Activated naive CD4-positive, alpha-beta T cell treated with anti-CD3 and anti-CD28 coated beads for 36 hours (primary cell): Measurements from ENCODE around the gene RAB11FIP2. TPM values are rescaled to one million over a fixed set of nuclear protein-coding genes. Genes with fewer than 3 reads are reported as not detected.
A peak's percentile ranks its signal among the peaks of the same experiment; 100 is the strongest.

Experiments used
- CTCF ChIA-PET: fragments of 350-600 bp; sonication (Branson Sonifier 250); formaldehyde crosslinking; loops from one replicate; lab custom pipeline; 2021; ENCODE audit warnings: antibody characterized with exemption; lab: Charles Lee
- DNase-seq: peaks from one replicate; pipeline ENCODE4 v3.0.0-alpha.2; 2020
- H3K27ac Mint-ChIP-seq: one replicate; pipeline ENCODE4 v1.8.0; 2021; ENCODE audit warnings: mild to moderate bottlenecking, mixed read lengths
- H3K27me3 Mint-ChIP-seq: one replicate; pipeline ENCODE4 v1.8.0; 2021; ENCODE audit warnings: low read depth, mixed read lengths
- H3K36me3 Mint-ChIP-seq: one replicate; pipeline ENCODE4 v1.8.0; 2021; ENCODE audit warnings: low read depth, mixed read lengths
- H3K4me1 Mint-ChIP-seq: one replicate; pipeline ENCODE4 v1.8.0; 2021; ENCODE audit warnings: low read depth, mixed read lengths
- H3K4me3 Mint-ChIP-seq: one replicate; pipeline ENCODE4 v1.8.0; 2021; ENCODE audit warnings: mild to moderate bottlenecking, moderate library complexity, mixed read lengths
- H3K9me3 Mint-ChIP-seq: one replicate; pipeline ENCODE4 v1.8.0; 2021; ENCODE audit warnings: mixed read lengths
- intact Hi-C: fragments of 100-400 bp; cut with micrococcal nuclease; formaldehyde crosslinking; loops from one replicate; pipeline ENCODE4 v1.15.1; 2023
- total RNA-seq, 2 experiments: library from RNA; stranded (reverse); gene quantifications; one replicate each; pipeline ENCODE4 v1.2.3, GENCODE V29; 2021

The RAB11FIP2 gene
- total RNA-seq, 2 experiments from 2014 or later: 9.9 to 11.6 TPM

- intact Hi-C loops: loop anchor here (2.0 to 10.0 kb wide), 4 partner anchors 216 to 673 kb away; partner anchors contain the start of gene PDZD8
- Mint-ChIP-seq H3K27me3 (no peaks in the 10 kb centered on the region), H3K36me3 (no peaks in the 10 kb centered on the region), H3K9me3 (no peaks in the 10 kb centered on the region), H3K4me1 (peaks cover 28% of the 10 kb centered on the region), H3K4me3 (peak overlapping the region; percentile 86), H3K27ac (no peak overlapping the region)
- no peak for DNase-seq
- CTCF ChIA-PET: no interaction called here
Observed at GRCh38 chr10:118047880-118048279, 1.1 kb upstream of the RAB11FIP2 start.

- Mint-ChIP-seq H3K4me1 (peaks cover 33% of the 10 kb centered on the region), H3K36me3 (no peaks in the 10 kb centered on the region)
Observed at GRCh38 chr10:118047157-118047719, 497 bp upstream of the RAB11FIP2 start.

GRCh38 chr10:118045837-118046394 lies 825 bp downstream of the RAB11FIP2 start:
- Mint-ChIP-seq H3K9me3 (no peaks in the 10 kb centered on the region), H3K4me3 (peak overlapping the region; percentile 86), H3K4me1 (peaks cover 37% of the 10 kb centered on the region), H3K36me3 (no peaks in the 10 kb centered on the region), H3K27ac (no peak overlapping the region), H3K27me3 (no peaks in the 10 kb centered on the region)
- intact Hi-C loops: loop anchor here (1.0 to 10.0 kb wide), 7 partner anchors 11 to 709 kb away; partner anchors contain the start of gene PDZD8
- CTCF ChIA-PET: no interaction called here
- peak; percentile 15 for DNase-seq

More at GRCh38 chr10:118047157-118047719, 497 bp upstream of the RAB11FIP2 start:
- no peaks in the 10 kb centered on the region for H3K27me3 Mint-ChIP-seq
- intact Hi-C loops: loop anchor here (2.0 to 10.0 kb wide), 4 partner anchors 215 to 672 kb away; partner anchors contain the start of gene PDZD8
- peak overlapping the region; percentile 86 for H3K4me3 Mint-ChIP-seq
- peak; percentile 4 for DNase-seq
- H3K9me3 Mint-ChIP-seq: no peaks in the 10 kb centered on the region
- no peak overlapping the region for H3K27ac Mint-ChIP-seq
- CTCF ChIA-PET: no interaction called here

GRCh38 chr10:118045158-118045836 lies 1.4 kb downstream of the RAB11FIP2 start:
- peak overlapping the region; percentile 86 for H3K4me3 Mint-ChIP-seq
- DNase-seq: no peak

GRCh38 chr10:118042827-118043242 lies 3.9 kb downstream of the RAB11FIP2 start:
- Mint-ChIP-seq H3K27me3 (no peaks in the 10 kb centered on the region), H3K4me1 (peaks cover 41% of the 10 kb centered on the region), H3K27ac (no peak overlapping the region), H3K4me3 (no peak overlapping the region), H3K36me3 (peaks cover 5% of the 10 kb centered on the region), H3K9me3 (no peaks in the 10 kb centered on the region)
- CTCF ChIA-PET: no interaction called here
- no peak for DNase-seq
- intact Hi-C loops: loop anchor here (10.0 kb wide), 1 partner anchor 388 kb away; no protein-coding TSS in a partner anchor

More at GRCh38 chr10:118045158-118045836, 1.4 kb downstream of the RAB11FIP2 start:
- Mint-ChIP-seq H3K27ac (no peak overlapping the region), H3K36me3 (no peaks in the 10 kb centered on the region), H3K27me3 (no peaks in the 10 kb centered on the region), H3K4me1 (peaks cover 39% of the 10 kb centered on the region), H3K9me3 (no peaks in the 10 kb centered on the region)
- intact Hi-C loops: loop anchor here (5.0 to 10.0 kb wide), 3 partner anchors 213 to 498 kb away; no protein-coding TSS in a partner anchor
- CTCF ChIA-PET: interaction anchor here (0.7 to 1.0 kb wide), 4 partner anchors 22 to 671 kb away, joined by 3 to 5 read pairs (median 4); no protein-coding TSS in a partner anchor

GRCh38 chr10:118042336-118042735 lies 4.4 kb downstream of the RAB11FIP2 start:
- no peak overlapping the region for H3K4me3 Mint-ChIP-seq
- DNase-seq: no peak
- no peaks in the 10 kb centered on the region for H3K27me3 Mint-ChIP-seq
- H3K9me3 Mint-ChIP-seq: no peaks in the 10 kb centered on the region
- H3K36me3 Mint-ChIP-seq: peaks cover 5% of the 10 kb centered on the region
- CTCF ChIA-PET: no interaction called here
- H3K4me1 Mint-ChIP-seq: peaks cover 38% of the 10 kb centered on the region
- intact Hi-C loops: loop anchor here (10.0 kb wide), 1 partner anchor 388 kb away; no protein-coding TSS in a partner anchor
- no peak overlapping the region for H3K27ac Mint-ChIP-seq

GRCh38 chr10:118041316-118041715 lies 5.4 kb downstream of the RAB11FIP2 start:
- Mint-ChIP-seq H3K4me3 (no peak overlapping the region), H3K4me1 (peaks cover 41% of the 10 kb centered on the region), H3K9me3 (no peaks in the 10 kb centered on the region), H3K27me3 (no peaks in the 10 kb centered on the region), H3K36me3 (peaks cover 8% of the 10 kb centered on the region), H3K27ac (no peak overlapping the region)
- intact Hi-C loops: loop anchor here (10.0 kb wide), 1 partner anchor 387 kb away; no protein-coding TSS in a partner anchor
- DNase-seq: no peak
- CTCF ChIA-PET: interaction anchor here (0.6 kb wide), 1 partner anchor 107 kb away, joined by 3 read pairs; no protein-coding TSS in a partner anchor

- no peak overlapping the region for H3K27ac Mint-ChIP-seq
- H3K9me3 Mint-ChIP-seq: no peaks in the 10 kb centered on the region
- no peak overlapping the region for H3K4me3 Mint-ChIP-seq
- peaks cover 29% of the 10 kb centered on the region for H3K4me1 Mint-ChIP-seq
- CTCF ChIA-PET: no interaction called here
- H3K27me3 Mint-ChIP-seq: no peaks in the 10 kb centered on the region
- no peak for DNase-seq
- intact Hi-C loops: loop anchor here (5.0 kb wide), 1 partner anchor 34 kb away; no protein-coding TSS in a partner anchor
- H3K36me3 Mint-ChIP-seq: peaks cover 15% of the 10 kb centered on the region
Observed at GRCh38 chr10:118036281-118036875, 10.4 kb downstream of the RAB11FIP2 start.

GRCh38 chr10:118035354-118036005 lies 11.3 kb downstream of the RAB11FIP2 start:
- intact Hi-C loops: loop anchor here (1.0 to 5.0 kb wide), 2 partner anchors 11 to 33 kb away; partner anchors contain the start of gene RAB11FIP2
- H3K36me3 Mint-ChIP-seq: peaks cover 15% of the 10 kb centered on the region
- H3K27ac Mint-ChIP-seq: no peak overlapping the region
- no peak overlapping the region for H3K4me3 Mint-ChIP-seq
- no peaks in the 10 kb centered on the region for H3K9me3 Mint-ChIP-seq
- H3K4me1 Mint-ChIP-seq: peaks cover 30% of the 10 kb centered on the region
- no peak for DNase-seq
- no peaks in the 10 kb centered on the region for H3K27me3 Mint-ChIP-seq
- CTCF ChIA-PET: no interaction called here

- DNase-seq: no peak
- H3K27me3 Mint-ChIP-seq: no peaks in the 10 kb centered on the region
- CTCF ChIA-PET: interaction anchor here (0.6 kb wide), 2 partner anchors 575 to 1500 kb away, joined by 3 read pairs; no protein-coding TSS in a partner anchor
- peaks cover 15% of the 10 kb centered on the region for H3K36me3 Mint-ChIP-seq
- intact Hi-C loops: loop anchor here (1.0 to 5.0 kb wide), 2 partner anchors 11 to 33 kb away; partner anchors contain the start of gene RAB11FIP2
- H3K27ac Mint-ChIP-seq: no peak overlapping the region
- H3K4me3 Mint-ChIP-seq: no peak overlapping the region
- H3K4me1 Mint-ChIP-seq: peaks cover 26% of the 10 kb centered on the region
- H3K9me3 Mint-ChIP-seq: no peaks in the 10 kb centered on the region
Observed at GRCh38 chr10:118034791-118035261, 11.9 kb downstream of the RAB11FIP2 start.

- DNase-seq: no peak
- Mint-ChIP-seq H3K27ac (no peak overlapping the region), H3K36me3 (peaks cover 14% of the 10 kb centered on the region), H3K27me3 (no peaks in the 10 kb centered on the region), H3K4me3 (no peak overlapping the region), H3K9me3 (no peaks in the 10 kb centered on the region), H3K4me1 (peaks cover 30% of the 10 kb centered on the region)
- CTCF ChIA-PET: no interaction called here
- intact Hi-C loops: no loop called here
Observed at GRCh38 chr10:118033905-118034304, 12.8 kb downstream of the RAB11FIP2 start.
